Measurements from ENCODE around the gene FABP3. TPM values are rescaled to one million over a fixed set of nuclear protein-coding genes. Genes with fewer than 3 reads are reported as not detected.

FABP3 gene
- total RNA-seq, 4 donors from 2014 or later = 4.9 to 15.6 (median 12.9) TPM

DNA sequence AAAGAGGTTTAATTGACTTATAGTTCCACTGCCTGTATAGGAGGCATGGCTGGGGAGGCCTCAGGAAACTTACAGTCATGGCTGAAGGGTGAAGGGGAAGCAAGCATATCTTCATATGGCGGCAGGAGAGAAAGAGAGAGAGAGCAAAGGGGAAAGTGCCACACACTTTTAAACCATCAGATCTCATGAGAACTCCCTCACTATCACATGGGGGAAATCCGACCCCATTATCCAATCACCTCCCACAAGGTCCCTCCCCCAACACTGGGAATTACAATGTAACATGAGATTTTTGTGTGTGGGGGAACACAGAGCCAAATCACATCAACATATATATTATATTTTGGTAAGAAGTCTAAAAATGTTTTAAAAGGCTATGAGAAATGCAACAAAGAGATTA is 27.2 kb downstream of the FABP3 start:
- TF ChIP-seq, protein P1, sequence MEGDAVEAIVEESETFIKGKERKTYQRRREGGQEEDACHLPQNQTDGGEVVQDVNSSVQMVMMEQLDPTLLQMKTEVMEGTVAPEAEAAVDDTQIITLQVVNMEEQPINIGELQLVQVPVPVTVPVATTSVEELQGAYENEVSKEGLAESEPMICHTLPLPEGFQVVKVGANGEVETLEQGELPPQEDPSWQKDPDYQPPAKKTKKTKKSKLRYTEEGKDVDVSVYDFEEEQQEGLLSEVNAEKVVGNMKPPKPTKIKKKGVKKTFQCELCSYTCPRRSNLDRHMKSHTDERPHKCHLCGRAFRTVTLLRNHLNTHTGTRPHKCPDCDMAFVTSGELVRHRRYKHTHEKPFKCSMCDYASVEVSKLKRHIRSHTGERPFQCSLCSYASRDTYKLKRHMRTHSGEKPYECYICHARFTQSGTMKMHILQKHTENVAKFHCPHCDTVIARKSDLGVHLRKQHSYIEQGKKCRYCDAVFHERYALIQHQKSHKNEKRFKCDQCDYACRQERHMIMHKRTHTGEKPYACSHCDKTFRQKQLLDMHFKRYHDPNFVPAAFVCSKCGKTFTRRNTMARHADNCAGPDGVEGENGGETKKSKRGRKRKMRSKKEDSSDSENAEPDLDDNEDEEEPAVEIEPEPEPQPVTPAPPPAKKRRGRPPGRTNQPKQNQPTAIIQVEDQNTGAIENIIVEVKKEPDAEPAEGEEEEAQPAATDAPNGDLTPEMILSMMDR (IDR thresholded peaks at IDR 0.05) = no peak
- DNase-seq (ENCODE audit: low spot score) = no peak
- ATAC-seq (ENCODE audit: low FRiP score) = no peak

DNA sequence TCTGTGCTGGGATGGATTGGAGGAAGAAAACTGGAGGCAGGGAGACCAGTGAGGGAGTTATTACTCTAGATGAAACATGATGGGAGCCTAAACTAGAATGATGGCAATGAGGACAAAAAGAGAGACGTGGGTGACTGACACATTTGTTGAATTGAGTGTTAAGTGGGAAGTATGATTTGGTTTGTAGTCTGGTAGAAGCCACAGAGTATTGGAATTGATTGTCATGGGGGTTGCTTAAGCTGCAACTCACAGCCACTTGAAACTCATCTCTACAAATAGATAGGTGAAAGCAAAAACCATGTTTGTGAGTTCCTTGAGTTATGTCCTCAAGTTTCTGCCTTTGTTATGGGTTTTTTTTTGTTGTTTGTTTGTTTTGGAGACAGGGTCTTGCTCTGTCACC is 28.4 kb downstream of the FABP3 start:
- no peak for ATAC-seq (ENCODE audit: low FRiP score)
- no peak for DNase-seq (ENCODE audit: low spot score)
- TF ChIP-seq, protein P1 (IDR thresholded peaks at IDR 0.05) = no peak

DNA sequence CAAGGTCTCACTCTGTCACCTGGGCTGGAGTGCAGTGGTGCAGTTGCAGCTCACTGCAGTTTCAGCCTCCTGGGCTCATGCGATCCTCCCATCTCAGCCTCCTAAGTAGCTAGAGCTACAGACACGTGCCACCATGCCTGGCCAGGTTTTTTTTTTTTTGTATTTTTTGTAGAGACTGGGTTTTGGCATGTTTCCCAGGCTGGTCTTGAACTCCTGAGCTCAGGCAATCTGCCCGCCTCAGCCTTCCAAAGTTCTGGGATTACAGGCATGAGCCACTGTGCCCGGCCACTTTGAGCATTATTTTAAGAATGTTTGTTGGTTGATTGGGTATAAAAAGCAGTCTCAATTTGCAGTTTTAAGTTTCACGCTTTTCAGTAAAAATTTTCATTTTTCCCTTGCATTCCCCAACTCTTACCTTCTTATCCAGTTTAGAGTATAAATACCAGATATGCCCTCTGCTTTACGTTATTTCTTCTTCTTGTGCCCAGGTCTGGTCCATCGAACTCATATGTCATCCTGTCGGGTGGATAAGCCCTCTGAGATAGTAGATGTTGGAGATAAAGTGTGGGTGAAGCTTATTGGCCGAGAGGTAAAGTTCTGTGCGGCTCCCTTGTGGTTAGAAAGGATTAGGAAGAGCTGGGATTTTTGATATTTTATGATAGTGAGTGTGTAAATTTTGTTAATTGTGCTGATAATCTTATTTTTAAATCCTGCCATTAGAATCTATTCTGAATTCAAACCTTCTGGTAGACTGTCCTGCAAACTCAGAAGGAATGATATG is 36.0 kb downstream of the FABP3 start:
- DNase-seq (ENCODE audit: low spot score) = no peak
- TF ChIP-seq, protein P1 (IDR thresholded peaks at IDR 0.05) = no peak
- ATAC-seq (ENCODE audit: low FRiP score) = no peak

DNA sequence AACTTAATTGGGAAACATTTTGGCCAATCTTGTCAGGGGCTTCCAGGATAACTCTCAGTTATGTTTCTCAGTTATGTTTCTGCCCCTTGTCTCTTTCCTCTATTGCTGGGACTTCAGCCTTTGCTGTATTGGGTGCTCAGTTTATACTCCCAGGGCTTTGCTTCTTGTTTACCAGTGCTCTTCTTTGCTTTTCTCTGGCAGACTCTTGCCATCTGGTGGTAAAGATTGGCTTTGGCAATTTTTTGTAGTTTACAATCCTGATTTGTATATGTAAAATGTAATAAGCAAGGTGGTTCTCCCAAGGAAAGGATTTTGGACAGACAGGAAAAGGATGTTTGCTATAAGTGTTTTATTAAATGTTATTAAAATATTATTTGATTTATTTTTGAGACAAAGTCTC is 37.9 kb downstream of the FABP3 start:
- DNase-seq (ENCODE audit: low spot score) (no peak), ATAC-seq (ENCODE audit: low FRiP score) (no peak)
- TF ChIP-seq, protein P1 (IDR thresholded peaks at IDR 0.05) = no peak

DNA sequence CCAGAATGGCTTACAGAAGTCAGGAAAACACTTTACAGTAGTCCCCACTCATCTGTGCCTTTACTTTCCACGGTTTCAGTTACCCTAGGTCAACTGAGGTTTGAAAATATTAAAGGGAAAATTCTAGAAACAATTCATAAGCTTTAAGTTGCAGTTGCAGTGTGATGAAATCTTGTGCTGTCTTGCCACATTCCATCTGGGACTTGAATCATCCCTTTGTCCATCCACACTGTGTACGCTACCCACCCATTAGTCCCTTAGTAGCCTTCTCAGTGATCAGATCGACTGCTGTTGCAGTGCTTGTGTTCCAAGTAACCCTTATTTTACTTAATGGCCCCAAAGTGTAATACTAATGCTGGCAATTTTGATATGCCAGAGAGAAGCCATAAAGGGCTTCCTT is 45.5 kb downstream of the FABP3 start:
- ATAC-seq (ENCODE audit: low FRiP score) (no peak), DNase-seq (ENCODE audit: low spot score) (no peak)
- TF ChIP-seq, protein P1 (IDR thresholded peaks at IDR 0.05) = no peak

DNA sequence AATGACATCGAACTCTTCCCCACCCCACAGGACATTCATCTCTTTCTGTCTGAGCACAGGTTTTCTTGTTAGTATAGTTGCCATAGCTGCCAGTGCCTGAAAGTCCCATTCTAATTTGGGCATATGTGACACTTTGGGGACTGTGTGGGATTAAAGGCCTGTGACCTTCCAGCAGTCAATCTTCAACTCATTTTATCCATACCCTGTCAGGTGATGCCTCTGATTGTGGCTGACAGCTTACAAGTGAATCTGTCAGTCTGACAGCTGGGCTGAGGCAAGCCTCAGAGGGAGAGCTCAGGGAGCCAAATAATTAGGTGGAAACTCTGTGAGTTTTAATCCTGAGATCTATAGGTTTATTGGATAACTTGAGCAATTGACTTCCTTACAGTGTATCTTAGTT is 46.4 kb downstream of the FABP3 start:
- DNase-seq (ENCODE audit: low spot score) (no peak), ATAC-seq (ENCODE audit: low FRiP score) (no peak)
- TF ChIP-seq, protein P1 (IDR thresholded peaks at IDR 0.05) = no peak

DNA sequence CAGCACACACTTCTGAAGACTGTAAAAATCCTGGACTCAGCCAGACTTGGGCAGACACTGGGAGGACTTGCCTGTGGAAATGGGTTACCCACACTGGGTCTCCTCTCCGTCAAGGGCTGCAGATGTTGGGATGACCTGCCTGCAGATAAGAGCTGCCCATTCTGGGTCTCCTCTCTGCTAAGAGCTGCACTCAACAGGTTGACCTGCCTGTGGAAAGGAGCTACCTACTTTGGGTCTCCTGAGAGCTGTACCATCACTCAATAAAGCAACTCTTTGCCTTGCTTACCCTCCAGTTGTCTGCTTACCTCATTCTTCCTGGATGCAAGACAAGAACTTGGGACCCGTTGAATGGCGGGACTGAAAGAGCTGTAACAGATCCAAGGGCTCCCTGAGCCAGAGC is 47.9 kb downstream of the FABP3 start:
- TF ChIP-seq, protein P1 (IDR thresholded peaks at IDR 0.05) = no peak
- no peak for ATAC-seq (ENCODE audit: low FRiP score)
- DNase-seq (ENCODE audit: low spot score) = no peak
